Pulmonary artery endothelial cell (primary cell): ENCODE data around the gene JMY. TPM values are rescaled to one million over a fixed set of nuclear protein-coding genes. Genes with fewer than 3 reads are reported as not detected.

ENCODE experiments used
- DNase-seq: peaks from one replicate; pipeline ENCODE4 v3.0.0-alpha.2; 2011; ENCODE audit warnings: low read depth, low spot score
- total RNA-seq: library from RNA; depleted of rRNA; stranded (reverse); fragments of >200 nt; gene quantifications from 2 replicates; pipeline ENCODE4 v1.2.3, GENCODE V29; 2014

Gene JMY
- total RNA-seq, 1 donor from 2014 or later = 8.9 TPM

GRCh38 chr5:79295029-79295428 is 59.1 kb downstream of the JMY start:
- no peak for DNase-seq

DNA sequence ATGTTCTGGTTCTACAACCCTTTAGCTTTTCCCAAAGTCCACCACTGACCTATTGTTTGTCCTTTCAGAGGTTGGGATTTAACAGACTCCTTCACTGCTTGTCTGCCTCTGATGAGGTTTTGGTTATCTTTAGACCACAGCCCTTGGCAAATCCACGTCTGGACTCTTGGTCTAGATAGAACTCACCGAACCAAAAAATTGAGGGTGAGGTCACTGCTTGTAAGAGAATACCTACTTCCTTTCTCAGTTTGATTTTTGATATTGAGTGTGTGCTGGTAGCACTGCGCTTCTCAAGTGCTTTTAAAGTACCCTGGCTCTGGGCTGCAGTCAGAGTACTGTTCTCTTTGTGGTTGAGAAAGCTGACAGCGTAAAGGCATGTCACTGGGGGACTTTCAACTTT is 61.7 kb downstream of the JMY start:
- no peak for DNase-seq

DNA sequence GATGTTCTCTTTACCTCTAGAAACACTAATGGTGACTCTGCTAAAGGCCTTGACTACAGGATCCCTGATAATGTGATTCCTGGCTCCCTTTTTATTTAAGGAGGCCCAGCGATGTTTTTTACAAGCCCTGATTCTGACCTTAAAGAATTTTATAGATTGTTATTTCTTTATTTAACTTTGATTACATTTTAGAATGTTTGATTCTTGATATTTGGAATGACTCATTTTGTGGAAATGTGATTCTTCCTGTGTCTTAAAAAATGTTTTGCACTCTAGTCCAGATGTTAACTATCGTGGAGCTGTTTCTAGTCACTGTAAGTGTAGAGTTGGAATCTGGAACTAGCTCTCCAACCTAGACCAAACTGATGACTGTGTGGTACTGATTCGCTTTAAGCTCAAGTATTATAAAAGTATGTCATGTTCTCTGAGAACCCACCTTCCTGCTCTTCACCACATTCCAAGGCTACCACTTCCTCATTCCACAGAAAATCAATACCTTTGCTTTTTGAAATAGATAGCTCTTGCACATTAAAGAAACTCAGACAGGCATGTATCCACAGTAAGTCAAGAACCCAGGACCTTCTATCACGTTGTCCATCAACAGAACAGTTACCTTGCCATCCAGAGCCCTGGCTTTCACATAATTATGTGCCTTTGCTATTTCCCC is 65.2 kb downstream of the JMY start:
- no peak for DNase-seq

DNA sequence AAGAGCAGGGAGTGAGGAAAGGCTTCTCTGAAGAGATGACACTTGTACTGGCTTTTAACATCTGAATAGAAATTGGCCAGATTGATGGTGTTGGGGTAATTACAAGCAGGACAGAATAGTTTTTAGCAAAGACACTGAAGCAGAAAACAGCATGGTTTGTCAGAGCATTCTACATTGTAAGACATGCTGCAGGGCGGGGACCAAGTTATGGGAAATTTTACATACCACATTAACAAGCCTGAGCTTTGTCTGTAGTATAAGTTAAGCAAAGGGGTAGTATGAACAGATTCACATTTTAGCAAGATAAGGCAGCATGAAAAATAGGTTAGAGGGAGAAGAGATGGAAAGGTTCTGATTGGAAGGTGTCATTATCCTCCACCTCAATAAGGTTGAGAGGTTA is 66.5 kb downstream of the JMY start:
- DNase-seq = no peak

GRCh38 chr5:79305706-79306105 is 69.8 kb downstream of the JMY start:
- DNase-seq = no peak

GRCh38 chr5:79318935-79319614 is 83.1 kb downstream of the JMY start:
- no peak for DNase-seq

DNA sequence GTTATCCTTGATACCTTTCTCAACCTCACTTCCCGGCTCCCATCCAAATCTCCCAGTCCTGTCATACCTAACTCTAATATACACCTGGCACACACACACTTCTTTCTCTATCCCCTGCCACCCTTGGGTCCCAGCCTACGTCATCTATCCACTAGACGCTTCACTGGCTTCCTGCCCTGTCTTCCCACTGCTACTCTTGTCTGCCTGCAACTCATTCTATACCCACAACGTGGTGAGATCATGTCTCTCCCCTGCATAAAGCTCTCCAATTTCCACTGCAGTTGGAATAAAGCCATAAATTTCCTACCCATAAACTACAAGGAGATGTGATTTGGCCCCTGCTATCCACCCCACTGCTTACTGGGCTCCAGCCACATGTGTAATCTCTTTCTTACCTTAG is 93.5 kb downstream of the JMY start:
- no peak for DNase-seq

GRCh38 chr5:79330071-79330470 is 94.1 kb downstream of the JMY start:
- no peak for DNase-seq

- no peak for DNase-seq
These were observed 98.1 kb downstream of the JMY start for GRCh38 chr5:79333852-79334557.

DNA sequence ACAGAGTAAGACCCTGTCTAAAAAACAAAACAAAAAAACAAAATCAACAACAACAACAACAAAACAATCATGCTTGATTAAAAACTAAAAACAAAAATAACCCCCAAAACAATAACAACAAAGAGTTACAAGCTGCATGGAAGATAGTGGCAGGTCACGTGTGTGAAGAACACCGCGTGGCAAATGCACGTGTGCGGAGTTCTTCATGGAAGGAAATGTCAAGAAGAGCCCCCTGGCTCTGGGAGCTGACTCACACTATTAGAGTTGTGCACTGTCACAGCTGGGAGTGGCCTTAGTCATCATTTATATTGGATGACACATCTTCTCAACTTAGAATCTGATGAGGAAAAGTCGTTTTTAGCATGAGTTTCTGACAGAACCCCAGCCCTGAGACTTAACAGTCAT is 110.5 kb downstream of the JMY start:
- no peak for DNase-seq

- DNase-seq = no peak
These were observed 113.1 kb downstream of the JMY start for GRCh38 chr5:79349047-79349446.

- no peak for DNase-seq
These were observed 114.0 kb downstream of the JMY start for GRCh38 chr5:79349881-79350280.

- DNase-seq = no peak
These were observed 121.5 kb downstream of the JMY start for GRCh38 chr5:79357398-79357797.

Other genes starting within 250 kb of the JMY start
- 0.20 and 0.25 TPM in 2 replicates for gene DMGDH, start 166.5 kb upstream of the JMY start, total RNA-seq
- gene BHMT2, start 166.4 kb upstream of the JMY start, total RNA-seq = 0.13 and 2.5 TPM in 2 replicates
- gene BHMT, start 124.3 kb upstream of the JMY start, total RNA-seq = not detected in 2 replicates